HG03095 (cell line): ENCODE measurements around the gene OR2F1.

ENCODE experiments used
- ATAC-seq: cut with Tn5 transposase; IDR thresholded peaks from one replicate; pipeline ENCODE4 v1.9.1; 2021; ENCODE audit warnings: moderate library complexity; ENCODE audit not compliant: unreplicated experiment

Gene OR2F1

DNA sequence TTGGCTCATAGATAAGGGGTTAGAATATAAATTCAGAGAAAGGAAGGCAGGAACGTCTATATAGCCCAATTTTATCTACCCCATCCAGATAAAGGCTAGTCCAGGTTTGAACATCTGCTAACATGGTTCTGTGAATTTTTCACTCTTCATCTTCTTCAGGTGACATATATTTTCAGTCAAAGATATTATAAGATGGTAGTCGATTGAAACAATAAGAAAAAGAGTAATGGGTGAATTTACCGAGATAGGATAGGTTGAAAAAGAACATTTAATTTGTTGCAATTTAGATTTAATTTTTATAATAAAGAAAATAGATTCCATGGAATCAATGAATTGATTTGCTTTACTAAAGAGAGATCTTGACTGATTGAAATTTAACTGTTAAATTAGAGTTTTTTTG lies at the start of gene OR2F1:
TSS of gene OR2F1 (plus strand) at position 301 of the 400 bp plus-strand sequence. CDS start 5,127 bp downstream, outside the sequence.
- no peak for ATAC-seq

- ATAC-seq, result no peak
These were observed 49.1 kb upstream of the OR2F1 start for GRCh38 chr7:143905509-143905908.

- ATAC-seq, result no peak
These were observed 48.5 kb upstream of the OR2F1 start for GRCh38 chr7:143906151-143906550.

GRCh38 chr7:143906895-143907294 lies 47.7 kb upstream of the OR2F1 start:
- ATAC-seq, result no peak

DNA sequence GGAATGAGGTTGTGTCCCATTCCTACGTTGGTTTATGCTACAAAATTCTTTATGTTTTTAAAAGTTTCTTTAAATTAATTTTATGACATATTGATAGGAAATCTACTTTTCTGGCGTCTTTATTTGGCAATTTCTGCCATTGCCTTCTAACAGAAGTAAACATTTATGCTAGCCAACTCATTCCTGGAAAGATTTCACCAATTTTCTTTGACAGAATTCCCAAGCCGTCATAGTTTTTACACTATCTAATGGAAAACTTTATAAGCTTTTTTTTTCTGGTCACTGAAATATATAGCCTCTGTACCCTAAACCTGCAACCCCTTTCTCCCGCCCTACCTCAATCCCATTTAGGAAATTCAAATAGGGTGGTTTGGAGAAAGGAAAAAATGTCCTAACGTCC lies 46.5 kb upstream of the OR2F1 start:
- no peak for ATAC-seq

DNA sequence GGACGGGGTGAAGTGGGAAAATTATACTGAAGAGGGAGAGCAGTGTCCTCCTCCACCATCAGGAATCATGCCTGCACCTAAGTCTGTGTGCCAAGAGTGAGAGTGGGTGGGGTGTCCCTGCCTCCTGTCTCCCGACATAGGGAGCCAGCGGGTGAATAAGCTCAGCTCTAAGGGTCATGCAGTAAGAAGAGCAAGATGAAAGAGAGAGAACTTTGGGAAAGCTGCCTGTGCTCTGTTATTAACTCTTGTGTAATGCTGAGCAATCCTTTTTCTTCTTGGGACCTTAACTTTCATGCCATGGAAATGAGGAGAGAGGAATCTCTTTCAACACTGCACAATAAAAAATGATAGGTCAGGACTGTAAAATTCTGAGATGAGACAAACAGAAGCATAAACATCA lies 44.8 kb upstream of the OR2F1 start:
- ATAC-seq, result no peak

DNA sequence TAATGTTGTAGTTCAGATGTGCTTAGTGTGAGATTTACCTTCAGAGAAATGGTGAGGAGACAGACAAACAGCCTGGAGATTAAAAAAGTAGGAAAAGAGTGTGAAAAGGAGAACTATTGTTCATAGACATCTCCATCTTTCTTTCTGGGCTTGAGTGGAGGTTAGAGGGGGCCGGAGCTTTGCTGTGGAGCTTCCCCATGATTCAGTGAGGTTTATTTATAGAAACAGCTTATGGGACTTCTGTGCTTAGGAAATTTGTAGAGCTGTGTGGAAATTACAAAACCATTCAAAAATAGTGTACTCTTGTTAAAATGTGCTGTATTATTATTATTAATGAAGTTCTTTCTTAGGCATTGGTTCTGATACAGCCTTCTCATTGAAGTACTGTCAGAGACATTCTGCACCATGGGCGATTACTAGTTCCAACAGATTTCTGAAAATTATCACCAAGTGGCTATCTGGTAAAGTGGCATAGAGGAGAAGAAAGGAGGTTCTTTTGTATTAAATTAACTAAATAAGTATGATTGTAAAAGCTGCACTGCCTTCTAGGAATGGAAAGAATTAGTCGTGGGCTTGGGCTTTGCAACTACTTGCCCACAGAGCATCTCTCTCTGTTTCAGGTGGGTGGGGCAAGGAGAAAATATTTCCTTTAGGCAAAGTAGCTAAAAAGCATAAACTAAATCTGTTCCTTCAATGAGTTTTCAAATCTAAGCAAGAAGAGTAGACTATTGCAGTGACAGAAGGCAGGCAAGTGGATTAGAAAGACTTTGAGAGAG lies 44.0 kb upstream of the OR2F1 start:
- no peak for ATAC-seq

GRCh38 chr7:143913945-143914615 lies 40.6 kb upstream of the OR2F1 start:
- no peak for ATAC-seq

DNA sequence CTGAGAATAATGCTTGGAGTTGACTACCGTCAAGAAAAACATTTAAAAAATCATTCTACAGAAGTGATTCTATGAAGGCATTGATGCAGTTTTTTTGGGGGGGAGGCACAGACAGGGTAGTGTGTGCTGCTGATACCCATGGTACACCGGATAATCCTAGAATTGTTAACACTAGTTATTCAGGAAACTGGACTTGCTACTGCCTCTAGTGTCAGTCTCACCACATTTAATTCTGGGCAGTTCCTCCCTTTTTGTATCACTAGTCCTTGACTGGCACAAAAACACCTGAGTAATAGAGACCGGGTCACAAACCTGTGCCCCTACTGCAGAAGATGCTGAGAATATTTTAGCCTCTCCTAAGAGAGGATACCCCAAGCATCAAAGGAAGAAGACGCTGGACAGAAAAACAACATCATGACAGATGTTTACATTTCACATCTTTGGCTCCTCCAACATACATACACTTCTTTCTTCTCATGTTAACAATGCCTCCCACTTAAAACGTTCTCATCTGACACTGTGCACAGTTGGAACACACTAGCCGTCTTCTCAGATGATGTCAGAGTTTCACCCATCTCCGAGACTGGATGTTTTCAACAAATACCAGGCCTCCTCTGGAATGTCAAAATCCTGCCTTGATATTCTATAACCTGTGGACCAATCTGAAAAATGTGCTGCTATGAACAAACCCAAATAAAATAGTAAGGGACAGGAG lies 39.5 kb upstream of the OR2F1 start:
- ATAC-seq, result no peak

GRCh38 chr7:143924851-143925250 lies 29.8 kb upstream of the OR2F1 start:
- no peak for ATAC-seq

DNA sequence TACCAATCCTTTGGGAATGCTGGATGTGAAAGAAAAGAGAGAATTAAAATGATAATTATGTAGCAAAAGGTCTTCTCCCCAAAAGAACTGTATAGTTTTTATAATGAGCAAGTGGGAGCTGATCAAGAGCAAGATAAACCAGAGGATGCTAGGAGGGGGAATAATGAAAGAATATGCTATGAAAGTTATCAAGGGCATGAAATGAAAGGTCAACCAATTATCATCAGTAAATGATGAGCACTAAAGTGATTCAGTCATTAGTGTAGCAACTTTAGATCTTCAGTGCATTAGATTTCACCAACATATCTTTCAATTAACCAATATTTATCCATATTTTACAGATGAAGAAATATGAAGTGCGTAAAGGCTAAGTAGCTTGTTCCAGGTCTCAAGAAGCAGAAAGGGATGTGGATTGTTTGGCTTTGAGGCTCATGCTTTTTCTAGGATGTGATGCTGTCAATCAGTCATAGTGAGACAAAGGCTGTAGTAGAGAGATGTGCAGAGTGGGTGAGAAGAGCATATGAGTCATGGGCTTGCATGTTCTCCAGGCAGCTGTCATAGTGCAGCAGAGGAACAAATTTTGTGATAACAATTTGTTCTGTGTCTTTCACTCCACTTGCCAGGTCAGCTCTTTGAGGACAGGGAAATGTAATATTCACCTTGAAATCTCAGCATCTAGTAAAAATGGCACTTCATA lies 25.3 kb upstream of the OR2F1 start:
- no peak for ATAC-seq

DNA sequence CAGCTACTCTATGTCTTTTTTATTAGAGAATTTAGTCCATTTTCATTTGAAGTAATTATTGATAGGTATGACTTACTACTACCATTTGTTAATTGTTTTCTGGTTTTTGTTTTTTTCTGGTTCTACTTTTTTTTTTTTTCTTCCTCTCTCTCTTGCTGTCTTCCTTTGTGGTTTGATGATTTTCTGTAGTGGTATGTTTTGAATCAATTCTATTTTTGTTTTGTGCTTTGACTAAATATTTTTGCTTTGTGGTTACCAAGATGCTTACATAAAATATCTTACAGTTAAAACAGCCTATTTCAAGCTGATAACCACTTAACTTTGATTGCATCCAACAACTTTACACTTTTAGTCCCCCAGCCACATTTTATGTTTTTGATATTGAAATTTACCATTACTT lies 22.9 kb upstream of the OR2F1 start:
- ATAC-seq, result no peak

DNA sequence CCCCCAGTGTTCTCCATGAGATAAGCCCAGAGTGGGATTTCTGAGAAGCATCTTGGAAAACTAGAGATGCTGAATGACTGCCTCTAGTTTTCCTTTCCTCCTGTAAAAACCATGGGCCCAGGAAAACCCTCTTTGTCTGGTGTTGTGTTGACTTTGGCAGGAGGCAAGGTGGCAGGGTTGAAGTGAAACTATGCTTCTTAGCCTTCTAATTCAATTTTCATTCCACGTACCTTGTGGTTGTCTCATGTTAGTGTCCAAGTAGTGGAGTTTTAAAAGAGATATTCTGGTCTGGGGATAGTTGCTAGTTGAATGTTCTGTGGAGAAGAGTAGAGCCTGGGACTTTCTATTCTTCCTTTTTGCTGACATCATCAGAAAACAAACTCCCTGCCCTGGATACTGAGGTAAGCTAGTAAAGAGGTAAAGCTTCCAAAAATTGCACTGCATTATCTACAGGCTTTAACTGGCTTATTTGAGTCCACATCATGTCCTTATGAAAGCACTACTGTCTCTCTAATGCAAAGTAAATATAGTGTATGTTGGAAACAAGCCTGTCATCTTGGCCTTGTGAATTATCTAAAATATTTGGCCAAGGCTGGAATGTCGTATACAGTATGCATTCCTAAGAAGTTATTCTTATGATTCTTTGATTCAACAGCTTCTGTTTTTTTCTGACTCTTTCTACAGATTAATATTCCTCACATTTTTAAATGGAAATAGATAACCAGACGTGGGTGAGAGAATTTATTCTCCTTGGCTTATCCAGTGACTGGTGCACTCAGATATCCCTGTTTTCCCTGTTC lies 19.9 kb upstream of the OR2F1 start, which contains the start of gene OR2F2:
TSS of gene OR2F2 (plus strand) at position 708 of the 800 bp plus-strand sequence. CDS start at position 708, 0 bp downstream.
- no peak for ATAC-seq

DNA sequence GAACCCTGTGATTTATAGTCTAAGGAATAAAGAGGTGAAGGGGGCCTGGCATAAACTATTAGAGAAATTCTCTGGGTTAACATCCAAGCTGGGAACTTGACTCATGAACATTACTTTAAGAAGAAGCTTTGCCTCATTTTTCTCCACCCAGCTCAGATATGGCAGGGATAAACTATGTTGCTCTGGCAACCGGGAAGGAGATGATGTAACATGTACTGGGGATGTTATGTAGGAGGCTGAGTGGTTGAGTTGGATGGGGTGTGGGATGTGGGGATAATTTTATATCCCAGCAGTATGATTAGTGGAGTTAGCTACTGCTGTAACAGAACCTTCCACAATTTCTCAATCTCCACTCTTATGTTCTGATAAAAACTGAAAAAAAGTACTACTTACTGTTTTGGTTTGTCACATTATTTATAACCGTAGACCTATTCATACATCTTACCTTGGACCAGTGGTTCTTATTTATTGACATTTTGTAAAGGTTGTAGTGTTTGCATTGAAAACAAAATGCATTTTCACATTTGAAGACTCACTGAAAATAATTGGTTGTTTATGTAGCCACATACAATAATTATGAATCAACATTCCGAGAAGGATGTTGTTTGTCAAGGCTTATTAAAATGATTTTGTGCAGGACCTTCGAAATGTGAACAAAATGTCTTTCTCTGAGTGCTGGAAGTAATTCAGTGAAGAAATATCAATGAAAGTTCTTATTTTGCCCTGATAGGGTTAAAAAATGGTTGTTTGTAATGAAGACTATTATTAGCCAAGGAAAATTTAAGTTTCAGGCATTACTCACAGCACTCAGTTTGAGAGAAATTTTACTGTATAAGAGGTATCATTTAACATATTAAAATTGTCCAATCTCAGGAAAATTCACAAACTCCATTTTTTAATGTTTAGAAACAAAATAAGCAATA lies 18.3 kb upstream of the OR2F1 start:
- ATAC-seq, result no peak

GRCh38 chr7:143938379-143939243 lies 16.0 kb upstream of the OR2F1 start:
- ATAC-seq, result no peak

- no peak for ATAC-seq
These were observed 9.2 kb upstream of the OR2F1 start for GRCh38 chr7:143945423-143945822.

- ATAC-seq, result no peak
These were observed 7.5 kb upstream of the OR2F1 start for GRCh38 chr7:143947111-143947510.

DNA sequence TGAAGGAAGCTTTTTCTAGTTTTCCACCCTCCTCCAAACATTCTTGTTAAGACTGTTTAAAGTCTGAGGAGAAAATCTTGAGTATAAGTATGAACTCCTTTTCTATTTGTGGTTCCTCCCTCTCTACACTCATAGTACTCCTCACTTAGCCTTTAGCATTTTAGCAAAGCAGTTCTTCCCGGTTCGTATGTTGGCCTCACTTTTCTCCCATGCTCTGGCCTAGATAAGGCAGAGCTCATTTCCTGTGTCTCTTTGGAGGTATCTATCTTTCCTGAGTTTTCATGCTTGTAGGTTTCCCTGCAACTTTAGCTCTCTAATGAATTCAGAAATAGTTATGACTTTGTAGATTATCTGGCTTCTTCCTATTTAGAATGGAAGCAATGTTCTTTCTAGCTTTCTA lies 5.9 kb upstream of the OR2F1 start:
- no peak for ATAC-seq
